NOMO-1 (cell line): ENCODE measurements around the gene ELMOD3.
A peak's percentile ranks its signal among the peaks of the same experiment; 100 is the strongest.

ENCODE experiments used
- DNase-seq, 2 experiments: peaks; one replicate each; lab custom pipeline; 2025; ENCODE audit not compliant: unreplicated experiment in 2 of 2; lab: John Stamatoyannopoulos, UW

The ELMOD3 gene

GRCh38 chr2:85421260-85422071 lies 66.9 kb downstream of the ELMOD3 start:
- DNase-seq = peak in 1 of 2 experiments; percentile 41

- DNase-seq = no peak
Observed at GRCh38 chr2:85422072-85422457, 67.5 kb downstream of the ELMOD3 start.

GRCh38 chr2:85423525-85423924 lies 69.0 kb downstream of the ELMOD3 start:
- no peak for DNase-seq

- DNase-seq = no peak
Observed at GRCh38 chr2:85425588-85425987, 71.0 kb downstream of the ELMOD3 start.

- DNase-seq = no peak
Observed at GRCh38 chr2:85427300-85427835, 72.8 kb downstream of the ELMOD3 start.

- DNase-seq = peak; percentile 48 to 77
Observed at GRCh38 chr2:85428343-85428881, 73.8 kb downstream of the ELMOD3 start.

GRCh38 chr2:85429213-85429923 lies 74.8 kb downstream of the ELMOD3 start:
- DNase-seq = no peak

GRCh38 chr2:85429924-85430289 lies 75.3 kb downstream of the ELMOD3 start:
- DNase-seq = no peak

GRCh38 chr2:85430752-85431569 lies 76.4 kb downstream of the ELMOD3 start:
- no peak for DNase-seq

GRCh38 chr2:85431570-85432205 lies 77.1 kb downstream of the ELMOD3 start:
- DNase-seq = no peak

GRCh38 chr2:85433511-85434089 lies 79.0 kb downstream of the ELMOD3 start:
- no peak for DNase-seq

- DNase-seq = no peak
Observed at GRCh38 chr2:85434696-85435095, 80.1 kb downstream of the ELMOD3 start.

GRCh38 chr2:85435220-85435958 lies 80.8 kb downstream of the ELMOD3 start:
- DNase-seq = no peak

GRCh38 chr2:85435981-85436835 lies 81.6 kb downstream of the ELMOD3 start:
- DNase-seq = no peak

GRCh38 chr2:85436836-85437487 lies 82.4 kb downstream of the ELMOD3 start:
- no peak for DNase-seq

- peak; percentile 71 to 72 for DNase-seq
Observed at GRCh38 chr2:85437488-85438200, 83.1 kb downstream of the ELMOD3 start.
